Neural crest cell (in vitro differentiated cells): ENCODE data around the gene PDHA1. TPM values are rescaled to one million over a fixed set of nuclear protein-coding genes. Genes with fewer than 3 reads are reported as not detected.

Experiments
- DNase-seq: peaks from one replicate; pipeline ENCODE4 v3.0.0; 2021; ENCODE audit warnings: low read depth, mixed read lengths, low spot score
- H3K27ac Mint-ChIP-seq: one replicate; pipeline ENCODE4 v1.8.0; 2021; ENCODE audit warnings: mild to moderate bottlenecking, mixed read lengths; ENCODE audit not compliant: unreplicated experiment
- H3K27me3 Mint-ChIP-seq: 2 replicates; pipeline ENCODE4 v1.8.0; 2021; ENCODE audit warnings: low read depth, mild to moderate bottlenecking, mixed read lengths
- H3K36me3 Mint-ChIP-seq: 2 replicates; pipeline ENCODE4 v1.8.0; 2021; ENCODE audit warnings: low read depth, mild to moderate bottlenecking, mixed read lengths
- H3K4me1 Mint-ChIP-seq: 2 replicates; pipeline ENCODE4 v1.8.0; 2021; ENCODE audit warnings: mixed read lengths
- H3K4me3 Mint-ChIP-seq: one replicate; pipeline ENCODE4 v1.8.0; 2021; ENCODE audit warnings: mild to moderate bottlenecking, mixed read lengths
- H3K9me3 Mint-ChIP-seq: 2 replicates; pipeline ENCODE4 v1.8.0; 2021; ENCODE audit warnings: mixed read lengths
- CTCF ChIP-seq: fragments of 200-600 bp; sonication (generic); conservative IDR thresholded peaks from 2 replicates; pipeline ENCODE4 v1.5.0; 2021; ENCODE audit warnings: antibody characterized with exemption, mild to moderate bottlenecking
- long read RNA-seq: library from polyadenylated mRNA; unstranded; transcript quantifications from one replicate; pipeline ENCODE4 v2.0.0, GENCODE V29; 2020
- total RNA-seq: library from RNA; stranded (reverse); gene quantifications from 2 replicates; pipeline ENCODE4 v1.2.1, GENCODE V29; 2021

PDHA1 gene
- total RNA-seq = 175 and 178 TPM in 2 replicates
- long read RNA-seq, transcript PDHA1-204 (12 exons, 3,484 nt) = minor isoform, 8 of 413 reads
- long read RNA-seq, transcript PDHA1-206 (11 exons, 3,310 nt) = major isoform, 378 of 413 reads
- long read RNA-seq, transcript PDHA1-212 (10 exons, 3,277 nt) = minor isoform, 7 of 413 reads
- long read RNA-seq, partial matches to known transcripts = 9 of 413 reads
- long read RNA-seq, other reads (novel, unspliced or antisense) = 8 of 413 reads

- Mint-ChIP-seq H3K4me3 (peak within 1 kb of the TSS; percentile 93), H3K36me3 (no peaks in the 10 kb centered on the region), H3K27me3 (no peaks in the 10 kb centered on the region), H3K27ac (peak within 1 kb of the TSS; percentile 94), H3K9me3 (no peaks in the 10 kb centered on the region), H3K4me1 (peaks cover 15% of the 10 kb centered on the region)
- DNase-seq = peak; percentile 73
- no peak for TF ChIP-seq CTCF
Measured at GRCh38 chrX:19343535-19344408, at the start of gene PDHA1. PDHA1 (plus strand) TSS chrX:19343927; CDS start chrX:19344038, 111 bp downstream.

GRCh38 chrX:19303256-19303880, 40.4 kb upstream of the PDHA1 start:
- no peak for TF ChIP-seq CTCF
- Mint-ChIP-seq H3K27ac (no peak overlapping the region), H3K4me3 (no peak overlapping the region), H3K27me3 (no peaks in the 10 kb centered on the region), H3K36me3 (peaks cover 2% of the 10 kb centered on the region), H3K9me3 (peaks cover 5% of the 10 kb centered on the region), H3K4me1 (no peaks in the 10 kb centered on the region)
- DNase-seq = no peak

- Mint-ChIP-seq H3K4me1 (no peaks in the 10 kb centered on the region), H3K27me3 (no peaks in the 10 kb centered on the region), H3K27ac (no peak overlapping the region), H3K9me3 (peaks cover 2% of the 10 kb centered on the region), H3K4me3 (no peak overlapping the region), H3K36me3 (no peaks in the 10 kb centered on the region)
- no peak for TF ChIP-seq CTCF
- DNase-seq = no peak
Measured at GRCh38 chrX:19326567-19326966, 17.2 kb upstream of the PDHA1 start.

GRCh38 chrX:19331831-19332230, 11.9 kb upstream of the PDHA1 start:
- no peaks in the 10 kb centered on the region for H3K27me3 Mint-ChIP-seq
- peaks cover 10% of the 10 kb centered on the region for H3K4me1 Mint-ChIP-seq
- H3K36me3 Mint-ChIP-seq = peaks cover 7% of the 10 kb centered on the region
- no peak overlapping the region for H3K4me3 Mint-ChIP-seq
- DNase-seq = no peak
- peaks cover 12% of the 10 kb centered on the region for H3K9me3 Mint-ChIP-seq
- TF ChIP-seq CTCF = no peak
- no peak overlapping the region for H3K27ac Mint-ChIP-seq

- H3K27ac Mint-ChIP-seq = peak overlapping the region; percentile 35
- peaks cover 12% of the 10 kb centered on the region for H3K9me3 Mint-ChIP-seq
- no peaks in the 10 kb centered on the region for H3K27me3 Mint-ChIP-seq
- no peak for TF ChIP-seq CTCF
- no peak for DNase-seq
- no peak overlapping the region for H3K4me3 Mint-ChIP-seq
- H3K4me1 Mint-ChIP-seq = peaks cover 14% of the 10 kb centered on the region
- H3K36me3 Mint-ChIP-seq = peaks cover 7% of the 10 kb centered on the region
Measured at GRCh38 chrX:19332983-19333382, 10.7 kb upstream of the PDHA1 start.
